ELF-1 (cell line): Measurements from ENCODE around the gene ZSWIM9.

Source experiments
- DNase-seq: peaks from one replicate; pipeline ENCODE4 v3.0.0-alpha.2; 2016; ENCODE audit warnings: low read depth, low spot score

The ZSWIM9 gene

GRCh38 chr19:48169939-48170803 is at the start of gene ZSWIM9, which contains the start of gene LIG1:
Gene ZSWIM9 (plus strand): TSS chr19:48170680. CDS start chr19:48171803, 1,123 bp downstream.
Gene LIG1 (minus strand): TSS chr19:48170344. CDS start chr19:48165566, 4,778 bp downstream.
- peak; percentile 96 for DNase-seq

GRCh38 chr19:48121066-48121465 is 49.4 kb upstream of the ZSWIM9 start:
- no peak for DNase-seq

GRCh38 chr19:48121909-48122371 is 48.5 kb upstream of the ZSWIM9 start:
- DNase-seq: peak; percentile 66

GRCh38 chr19:48122421-48122820 is 48.1 kb upstream of the ZSWIM9 start:
- no peak for DNase-seq

- DNase-seq: peak; percentile 70
Measured at GRCh38 chr19:48123907-48124651, 46.4 kb upstream of the ZSWIM9 start.

GRCh38 chr19:48127561-48127960 is 42.9 kb upstream of the ZSWIM9 start:
- no peak for DNase-seq

GRCh38 chr19:48133094-48133493 is 37.4 kb upstream of the ZSWIM9 start:
- no peak for DNase-seq

GRCh38 chr19:48135411-48135810 is 35.1 kb upstream of the ZSWIM9 start:
- DNase-seq: no peak

- no peak for DNase-seq
Measured at GRCh38 chr19:48136547-48136946, 33.9 kb upstream of the ZSWIM9 start.

- DNase-seq: no peak
Measured at GRCh38 chr19:48137411-48137810, 33.1 kb upstream of the ZSWIM9 start.

- DNase-seq: no peak
Measured at GRCh38 chr19:48139053-48139452, 31.4 kb upstream of the ZSWIM9 start.

GRCh38 chr19:48147597-48148175 is 22.8 kb upstream of the ZSWIM9 start:
- DNase-seq: no peak

- DNase-seq: no peak
Measured at GRCh38 chr19:48148576-48148975, 21.9 kb upstream of the ZSWIM9 start.

GRCh38 chr19:48149430-48149829 is 21.1 kb upstream of the ZSWIM9 start:
- DNase-seq: no peak

- peak; percentile 72 for DNase-seq
Measured at GRCh38 chr19:48152551-48152950, 17.9 kb upstream of the ZSWIM9 start.

GRCh38 chr19:48154003-48154402 is 16.5 kb upstream of the ZSWIM9 start:
- DNase-seq: no peak

- DNase-seq: no peak
Measured at GRCh38 chr19:48158210-48158790, 12.2 kb upstream of the ZSWIM9 start.

- DNase-seq: no peak
Measured at GRCh38 chr19:48168689-48169088, 1.8 kb upstream of the ZSWIM9 start.

GRCh38 chr19:48169578-48169938 is 922 bp upstream of the ZSWIM9 start:
- peak; percentile 58 for DNase-seq

GRCh38 chr19:48170817-48171347 is 402 bp downstream of the ZSWIM9 start:
- no peak for DNase-seq

GRCh38 chr19:48171710-48172109 is 1.2 kb downstream of the ZSWIM9 start:
- no peak for DNase-seq
